Measurements from ENCODE around the gene ERBB2. TPM values are rescaled to one million over a fixed set of nuclear protein-coding genes. Genes with fewer than 3 reads are reported as not detected.

Gene ERBB2
- total and polyA plus RNA-seq, 2 of the 13 experiments (the other 11 are each of a cell fraction or from before 2014, with no cell fraction given), result 57.7 to 64.1 TPM

GRCh38 chr17:39769974-39770587 lies 70.2 kb downstream of the ERBB2 start:
- H3K36me3 ChIP-seq (replicated peaks in 1 of 2; ENCODE audit: control insufficient read depth in 1 of 2, insufficient read depth in 2 of 2, low read length in 2 of 2), result no peaks in the 10 kb centered on the region
- no peak for ATAC-seq
- 8% methylated on average over 8 of the region's 8 CpGs for WGBS (ENCODE audit: low lambda C conversion rate)
- no peak overlapping the region for H3K27ac ChIP-seq (ENCODE audit: extremely low read length, insufficient read depth, low read length)
- H3K4me3 ChIP-seq (replicated peaks in 1 of 3; ENCODE audit: insufficient read depth in 1 of 3, low read depth in 2 of 3, low read length in 3 of 3), result no peak overlapping the region
- intact Hi-C loops (cut with micrococcal nuclease; ENCODE audit: unreplicated experiment) (loop anchor here (10.0 kb wide), 1 partner anchor 95 kb away; the partner anchor contains the start of genes IKZF3 and ZPBP2), in situ Hi-C loops (cut with HindIII; ENCODE audit: extremely low pct_ligation_motif_present, low pct_unique_long_range_greater_than_20kb) (no loop called here)
- peaks cover 0 to 48% of the 10 kb centered on the region in 2 experiments for H3K27me3 ChIP-seq (ENCODE audit: control insufficient read depth in 1 of 2, insufficient read depth in 2 of 2, low read length in 2 of 2)
- ChIA-PET POLR2A (no interaction called here), CTCF (ENCODE audit: low intra/inter-chr PET ratio, low total read pairs) (no interaction called here)
- H2AFZ ChIP-seq (ENCODE audit: low read length), result no peak overlapping the region
- no TSS peak for BruUV-seq (replicated peaks)
- peak; percentile 81 for FAIRE-seq
- peaks cover 18% of the 10 kb centered on the region for H3K4me1 ChIP-seq (ENCODE audit: insufficient read depth, low read length)
- no peak overlapping the region for H3K9ac ChIP-seq (ENCODE audit: insufficient read depth, low read depth, low read length)
- H3K4me2 ChIP-seq (ENCODE audit: low read depth, low read length), result 0 out of 2 replicates have a peak overlapping the region, but pooled peaks have one; percentile 14
- H3K9me3 ChIP-seq (ENCODE audit: low read length), result no peaks in the 10 kb centered on the region
- H4K20me1 ChIP-seq (ENCODE audit: insufficient read depth, low read length), result no peaks in the 10 kb centered on the region
- peak; percentile 55 for DNase-seq (ENCODE audit: low spot score)
- H3K79me2 ChIP-seq (ENCODE audit: insufficient read depth, low read length), result no peaks in the 10 kb centered on the region
- TF ChIP-seq SOX6 (IDR thresholded peaks at IDR 0.05) (no peak), SOX6 (CRISPR knock-in tag; IDR thresholded peaks at IDR 0.05) (peak; percentile 77), FOXP1 (IDR thresholded peaks at IDR 0.05) (no peak), FOXP1 (CRISPR knock-in tag; IDR thresholded peaks at IDR 0.05) (peak; percentile 45; the same call in 1 of the 2 replicates), FOXA3 (CRISPR knock-in tag; IDR thresholded peaks at IDR 0.05) (peak; percentile 42; the same call in 1 of the 2 replicates), SIX1 (CRISPR knock-in tag; IDR thresholded peaks at IDR 0.05; ENCODE audit: borderline replicate concordance) (peak; percentile 36; the same call in 1 of the 2 replicates), SOX5 (CRISPR knock-in tag; IDR thresholded peaks at IDR 0.05; ENCODE audit: borderline replicate concordance) (peak; percentile 67), TBX3 (IDR thresholded peaks at IDR 0.05; ENCODE audit: borderline replicate concordance) (peak; percentile 9; the same call in 1 of the 2 replicates), ISX (CRISPR knock-in tag; conservative IDR thresholded peaks at IDR 0.05) (no peak), EP300 (IDR thresholded peaks at IDR 0.05; ENCODE audit: low read depth in 2 of 2, low read length in 2 of 2) (peak in 1 of 2 experiments; percentile 10; a peak in 1 of 4 replicates), EP300 (CRISPR knock-in tag; IDR thresholded peaks at IDR 0.05; ENCODE audit: borderline replicate concordance) (peak; percentile 25; the same call in 1 of the 2 replicates), BHLHE40 (IDR thresholded peaks at IDR 0.05; ENCODE audit: low read length) (peak; percentile 63), ZNF644 (CRISPR knock-in tag; IDR thresholded peaks at IDR 0.05; ENCODE audit: low read depth) (no peak), SOX13 (IDR thresholded peaks at IDR 0.05) (no peak), SOX13 (CRISPR knock-in tag; conservative IDR thresholded peaks at IDR 0.05 in 1 of 2, IDR thresholded peaks at IDR 0.05 in 1 of 2) (peak in 1 of 2 experiments; percentile 89; a peak in 2 of 4 replicates), FOSL1 (CRISPR knock-in tag; IDR thresholded peaks at IDR 0.05; ENCODE audit: borderline replicate concordance) (peak; percentile 60; the same call in 1 of the 2 replicates), ZNF792 (CRISPR knock-in tag; IDR thresholded peaks at IDR 0.05) (no peak), GATAD2A (CRISPR knock-in tag; IDR thresholded peaks at IDR 0.05) (peak; percentile 52), ATF1 (CRISPR knock-in tag; IDR thresholded peaks at IDR 0.05) (no peak), FOXA1 (IDR thresholded peaks at IDR 0.05) (no peak), FOXA1 (CRISPR knock-in tag; IDR thresholded peaks at IDR 0.05) (peak; percentile 48; the same call in 1 of the 2 replicates), ATF4 (CRISPR knock-in tag; IDR thresholded peaks at IDR 0.05) (peak in 1 of 2 experiments; percentile 78; a peak in 2 of 4 replicates), FOSL2 (CRISPR knock-in tag; IDR thresholded peaks at IDR 0.05) (peak; percentile 90), FOXP4 (CRISPR knock-in tag; IDR thresholded peaks at IDR 0.05) (0 out of 2 replicates have a peak, but pooled peaks have one; percentile 30), NFKBIZ (CRISPR knock-in tag; IDR thresholded peaks at IDR 0.05) (no peak), ZNF3 (CRISPR knock-in tag; IDR thresholded peaks at IDR 0.05) (0 out of 2 replicates have a peak, but pooled peaks have one; percentile 43), ATF3 (CRISPR knock-in tag; IDR thresholded peaks at IDR 0.05) (0 out of 2 replicates have a peak, but pooled peaks have one; percentile 36)
